ENCODE results near the gene CNNM3. TPM values are rescaled to one million over a fixed set of nuclear protein-coding genes. Genes with fewer than 3 reads are reported as not detected.

Gene CNNM3
- total and polyA plus RNA-seq, 2 experiments from 2014 or later = 18.9 to 37.6 TPM

DNA sequence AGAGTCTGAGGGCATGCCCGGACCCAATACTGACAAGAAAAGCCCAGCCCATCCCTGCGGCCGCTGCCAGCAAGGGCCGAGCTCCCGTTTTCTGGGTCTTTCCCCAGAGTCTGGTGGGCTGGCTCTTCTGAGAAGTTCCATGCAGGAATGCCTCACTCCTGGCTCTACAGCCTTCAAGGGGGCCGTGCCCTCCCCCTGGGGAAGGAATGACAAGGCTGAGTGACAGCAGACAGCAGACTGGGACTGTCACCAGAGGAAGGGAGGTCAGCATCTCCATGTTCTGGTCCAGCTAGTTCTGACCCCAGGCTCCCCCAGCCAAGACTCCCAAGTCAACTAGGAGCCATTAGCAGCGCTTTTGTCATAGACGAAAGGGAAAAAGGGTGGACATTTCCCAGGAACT, 66.8 kb downstream of the CNNM3 start:
- Histone ChIP-seq H3K9me3 (ENCODE audit: low read depth) (no peaks in the 10 kb centered on the region), H3K27ac (no peak overlapping the region), H3K4me1 (ENCODE audit: low read depth) (peaks cover 16% of the 10 kb centered on the region), H3K4me3 (no peak overlapping the region), H3K36me3 (no peaks in the 10 kb centered on the region), H3K27me3 (no peaks in the 10 kb centered on the region)
- TF ChIP-seq, protein P1, sequence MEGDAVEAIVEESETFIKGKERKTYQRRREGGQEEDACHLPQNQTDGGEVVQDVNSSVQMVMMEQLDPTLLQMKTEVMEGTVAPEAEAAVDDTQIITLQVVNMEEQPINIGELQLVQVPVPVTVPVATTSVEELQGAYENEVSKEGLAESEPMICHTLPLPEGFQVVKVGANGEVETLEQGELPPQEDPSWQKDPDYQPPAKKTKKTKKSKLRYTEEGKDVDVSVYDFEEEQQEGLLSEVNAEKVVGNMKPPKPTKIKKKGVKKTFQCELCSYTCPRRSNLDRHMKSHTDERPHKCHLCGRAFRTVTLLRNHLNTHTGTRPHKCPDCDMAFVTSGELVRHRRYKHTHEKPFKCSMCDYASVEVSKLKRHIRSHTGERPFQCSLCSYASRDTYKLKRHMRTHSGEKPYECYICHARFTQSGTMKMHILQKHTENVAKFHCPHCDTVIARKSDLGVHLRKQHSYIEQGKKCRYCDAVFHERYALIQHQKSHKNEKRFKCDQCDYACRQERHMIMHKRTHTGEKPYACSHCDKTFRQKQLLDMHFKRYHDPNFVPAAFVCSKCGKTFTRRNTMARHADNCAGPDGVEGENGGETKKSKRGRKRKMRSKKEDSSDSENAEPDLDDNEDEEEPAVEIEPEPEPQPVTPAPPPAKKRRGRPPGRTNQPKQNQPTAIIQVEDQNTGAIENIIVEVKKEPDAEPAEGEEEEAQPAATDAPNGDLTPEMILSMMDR (IDR thresholded peaks at IDR 0.05; ENCODE audit: low read depth, low read length) = no peak
- DNase-seq (ENCODE audit: low read depth in 1 of 2, low spot score in 1 of 2) = no peak

DNA sequence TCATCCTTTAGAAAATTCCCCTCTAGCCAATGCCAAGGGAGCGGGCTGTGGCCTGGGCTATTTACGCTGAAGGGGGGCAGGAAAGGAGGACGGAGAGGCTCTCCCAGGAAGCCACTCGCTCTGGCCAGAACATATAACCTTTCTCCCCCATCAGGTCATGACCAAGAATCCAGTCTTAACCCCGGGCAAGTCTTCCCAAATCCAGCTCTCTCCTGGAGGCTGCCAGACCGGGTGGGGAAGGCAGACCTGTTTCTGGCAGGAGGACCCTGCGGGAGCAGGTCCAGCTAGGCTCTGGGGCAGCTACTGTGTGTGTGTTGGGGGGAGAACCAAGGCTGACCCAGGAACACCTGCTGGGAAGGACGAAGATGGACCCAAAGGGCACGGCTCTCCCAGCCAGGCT, 67.2 kb downstream of the CNNM3 start:
- Histone ChIP-seq H3K36me3 (no peaks in the 10 kb centered on the region), H3K4me1 (ENCODE audit: low read depth) (peaks cover 18% of the 10 kb centered on the region), H3K27me3 (no peaks in the 10 kb centered on the region), H3K9me3 (ENCODE audit: low read depth) (no peaks in the 10 kb centered on the region), H3K27ac (no peak overlapping the region), H3K4me3 (no peak overlapping the region)
- DNase-seq (ENCODE audit: low read depth in 1 of 2, low spot score in 1 of 2) = no peak
- TF ChIP-seq, protein P1 (IDR thresholded peaks at IDR 0.05; ENCODE audit: low read depth, low read length) = no peak

Other genes starting within 250 kb of the CNNM3 start
- gene KANSL3, start 178.0 kb upstream of the CNNM3 start, total RNA-seq = 56.8 and 59.2 TPM in 2 replicates
- 40.4 and 41.9 TPM in 2 replicates for gene KANSL3, start 178.0 kb upstream of the CNNM3 start, polyA plus RNA-seq
- 0.63 and 2.1 TPM in 2 replicates for gene FER1L5, start 173.5 kb upstream of the CNNM3 start, total RNA-seq
- 1.9 and 2.6 TPM in 2 replicates for gene FER1L5, start 173.5 kb upstream of the CNNM3 start, polyA plus RNA-seq
- 28.8 and 34.7 TPM in 2 replicates for gene LMAN2L, start 76.2 kb upstream of the CNNM3 start, total RNA-seq
- gene LMAN2L, start 76.2 kb upstream of the CNNM3 start, polyA plus RNA-seq = 51.4 and 64.3 TPM in 2 replicates
- gene CNNM4, start 55.4 kb upstream of the CNNM3 start, total RNA-seq = 14.9 and 18.8 TPM in 2 replicates
- 10.2 and 15.5 TPM in 2 replicates for gene CNNM4, start 55.4 kb upstream of the CNNM3 start, polyA plus RNA-seq
- gene ANKRD23, start 27.8 kb downstream of the CNNM3 start, total RNA-seq = 4.8 and 11.0 TPM in 2 replicates
- gene ANKRD23, start 27.8 kb downstream of the CNNM3 start, polyA plus RNA-seq = 2.5 and 3.3 TPM in 2 replicates
- gene ANKRD39, start 41.7 kb downstream of the CNNM3 start, total RNA-seq = 15.4 and 27.8 TPM in 2 replicates
- gene ANKRD39, start 41.7 kb downstream of the CNNM3 start, polyA plus RNA-seq = 32.1 and 32.3 TPM in 2 replicates
- gene SEMA4C, start 53.8 kb downstream of the CNNM3 start, total RNA-seq = 45.7 and 53.6 TPM in 2 replicates
- gene SEMA4C, start 53.8 kb downstream of the CNNM3 start, polyA plus RNA-seq = 27.9 and 31.1 TPM in 2 replicates
- gene FAM178B, start 170.3 kb downstream of the CNNM3 start, total RNA-seq = 1.3 and 1.4 TPM in 2 replicates
- gene FAM178B, start 170.3 kb downstream of the CNNM3 start, polyA plus RNA-seq = 0.87 and 4.0 TPM in 2 replicates